ENCODE results near the gene PIK3CB.
"Not testable (repeated sequence)": the region's sequence is repeated elsewhere in the genome, so short reads cannot be mapped to it uniquely, and the experiment has no call there.

The PIK3CB gene

DNA sequence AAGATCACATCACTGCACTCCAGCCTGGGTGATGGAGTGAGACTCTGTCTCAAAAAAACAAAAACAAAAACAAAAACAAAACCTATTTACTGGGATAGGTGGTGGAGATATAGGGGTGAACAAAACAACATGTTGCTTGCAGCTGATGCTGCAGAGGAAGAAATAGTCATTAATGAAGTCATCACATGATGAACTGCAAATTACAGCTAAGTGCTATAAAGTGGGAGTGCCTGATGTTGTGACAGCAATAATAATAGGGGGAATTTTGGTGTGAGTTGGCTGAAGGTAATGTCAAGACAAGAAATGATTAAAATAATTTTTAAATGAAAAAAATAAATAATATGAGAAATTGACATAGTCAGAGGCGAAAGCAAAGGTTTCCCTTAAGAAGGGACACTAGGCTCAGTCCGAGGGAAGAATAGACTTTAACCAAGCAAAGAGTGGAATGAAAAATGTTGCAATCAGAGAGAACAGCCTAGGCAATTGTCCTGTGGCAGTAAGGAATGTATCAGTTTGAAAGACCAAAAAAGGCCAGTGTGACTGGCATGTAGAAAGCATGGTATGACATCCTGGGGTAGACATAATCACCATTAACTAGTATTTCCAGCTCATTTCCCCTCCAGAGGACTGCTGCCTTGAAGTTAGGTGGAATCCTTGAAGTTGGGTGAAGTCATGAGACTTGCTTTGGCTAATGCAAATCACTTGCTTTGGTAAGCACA, 14.7 kb upstream of the PIK3CB start:
- DNase-seq, result no peak

DNA sequence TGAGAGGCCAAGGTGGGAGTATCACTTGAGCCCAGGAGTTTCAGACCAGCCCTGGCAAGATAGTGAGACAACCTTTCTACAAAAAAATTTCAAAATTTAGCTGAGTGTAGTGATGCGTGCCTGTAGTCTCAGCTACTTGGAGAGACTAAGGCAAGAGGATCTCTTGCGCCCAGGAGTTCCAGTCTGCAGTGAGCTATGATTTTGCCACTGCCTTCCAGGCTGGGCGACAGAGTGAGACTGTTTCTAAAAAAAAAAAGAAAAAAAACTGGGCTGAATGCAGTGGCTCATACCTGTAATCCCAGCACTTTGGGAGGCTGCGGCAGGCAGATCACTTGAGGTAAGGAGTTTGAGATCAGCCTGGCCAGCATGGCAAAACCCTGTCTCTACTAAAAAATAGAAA, 14.0 kb upstream of the PIK3CB start:
- in situ Hi-C loops (cut with HindIII; ENCODE audit: low pct_ligation_motif_present, low pct_unique_long_range_greater_than_20kb, low sequenced_read_pairs), result no loop called here
- no peak for DNase-seq

More for the DNA sequence above, 14.7 kb upstream of the PIK3CB start:
- in situ Hi-C loops (cut with HindIII; ENCODE audit: low pct_ligation_motif_present, low pct_unique_long_range_greater_than_20kb, low sequenced_read_pairs), result no loop called here

DNA sequence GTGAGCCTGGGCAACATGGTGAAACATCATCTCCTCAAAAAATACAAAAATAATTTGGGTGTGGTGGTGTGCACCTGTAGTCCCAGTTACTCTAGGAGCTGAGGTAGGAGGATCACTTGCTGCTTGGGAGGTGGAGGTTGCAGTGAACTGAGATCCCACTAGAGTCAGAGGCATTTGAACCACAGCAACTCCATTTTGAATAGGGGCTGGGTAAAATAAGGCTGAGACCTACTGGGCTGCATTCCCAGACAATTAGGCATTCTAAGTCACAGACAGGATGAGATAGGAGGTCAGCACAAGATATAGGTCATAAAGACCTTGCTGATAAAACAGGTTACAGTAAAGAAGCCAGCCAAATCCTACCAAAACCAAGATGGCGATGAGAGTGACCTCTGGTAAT, 12.1 kb upstream of the PIK3CB start:
- in situ Hi-C loops (cut with HindIII; ENCODE audit: low pct_ligation_motif_present, low pct_unique_long_range_greater_than_20kb, low sequenced_read_pairs), result not testable (repeated sequence)

DNA sequence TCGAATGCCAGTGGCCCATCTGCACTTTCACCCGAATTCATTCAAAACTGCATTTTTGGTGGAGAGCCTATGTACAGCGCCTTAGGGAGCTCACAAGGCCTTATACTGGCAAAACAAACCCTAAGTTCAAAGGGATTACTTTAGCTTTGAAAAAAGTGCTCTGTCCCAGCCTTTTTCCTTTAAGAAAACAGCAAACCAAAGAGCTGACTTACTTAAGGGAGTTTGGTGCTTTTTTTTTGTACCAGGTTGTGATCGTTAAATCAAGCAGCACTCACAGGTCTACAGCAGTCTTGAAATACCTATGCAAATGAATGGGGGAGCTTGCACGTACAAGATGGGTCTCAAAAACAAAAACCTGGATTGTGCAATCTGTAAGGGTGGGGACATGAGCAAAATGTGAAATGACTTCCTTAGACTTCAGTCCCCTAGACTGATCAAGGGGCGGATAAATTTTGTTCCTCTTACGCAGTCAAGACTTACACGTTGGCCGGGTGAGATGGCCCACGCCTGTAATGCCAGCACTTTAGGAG, 11.6 kb upstream of the PIK3CB start:
- in situ Hi-C loops (cut with HindIII; ENCODE audit: low pct_ligation_motif_present, low pct_unique_long_range_greater_than_20kb, low sequenced_read_pairs), result no loop called here
- DNase-seq, result no peak

More for the DNA sequence above, 12.1 kb upstream of the PIK3CB start:
- DNase-seq, result not testable (repeated sequence)

DNA sequence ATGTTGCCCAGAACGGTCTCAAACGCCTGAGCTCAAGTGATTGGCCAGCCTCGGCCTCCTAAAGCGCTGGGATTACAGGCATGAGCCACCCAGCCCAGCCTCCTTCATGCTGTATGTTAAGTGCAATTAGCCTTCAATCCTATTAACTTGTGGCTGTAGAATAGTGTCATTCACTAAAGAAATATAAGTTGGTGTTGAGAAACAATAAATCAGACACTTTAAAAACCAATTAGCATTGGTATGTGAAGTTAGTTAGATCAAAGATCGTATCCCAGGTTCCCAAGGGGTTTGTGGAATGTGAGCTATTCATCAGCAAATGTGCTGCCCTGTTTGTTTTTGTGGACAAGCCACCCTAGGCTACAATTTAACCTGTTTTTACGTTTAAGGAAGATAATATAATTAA, 11.0 kb upstream of the PIK3CB start:
- no peak for DNase-seq
- in situ Hi-C loops (cut with HindIII; ENCODE audit: low pct_ligation_motif_present, low pct_unique_long_range_greater_than_20kb, low sequenced_read_pairs), result no loop called here

DNA sequence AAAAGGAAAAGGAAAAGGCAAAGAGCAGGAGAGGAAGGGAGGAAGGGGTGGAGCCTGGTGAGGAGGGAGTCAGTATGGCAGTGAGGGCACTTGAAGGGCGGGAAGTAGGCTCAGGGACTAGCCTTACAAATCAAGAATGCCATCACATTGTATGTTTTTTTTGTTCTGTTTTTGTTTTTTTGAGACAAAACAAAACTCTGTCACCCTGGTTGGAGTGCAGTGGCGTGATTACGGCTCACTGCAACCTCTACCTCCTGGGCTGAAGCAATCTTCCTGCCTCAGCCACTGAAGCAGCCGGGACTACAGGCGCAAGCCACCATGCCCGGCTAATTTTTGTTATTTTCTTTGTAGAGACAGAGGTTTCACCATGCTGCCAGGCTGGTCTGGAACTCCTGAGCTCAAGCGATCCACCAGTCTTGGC, 10.5 kb upstream of the PIK3CB start:
- DNase-seq, result no peak
- in situ Hi-C loops (cut with HindIII; ENCODE audit: low pct_ligation_motif_present, low pct_unique_long_range_greater_than_20kb, low sequenced_read_pairs), result no loop called here

DNA sequence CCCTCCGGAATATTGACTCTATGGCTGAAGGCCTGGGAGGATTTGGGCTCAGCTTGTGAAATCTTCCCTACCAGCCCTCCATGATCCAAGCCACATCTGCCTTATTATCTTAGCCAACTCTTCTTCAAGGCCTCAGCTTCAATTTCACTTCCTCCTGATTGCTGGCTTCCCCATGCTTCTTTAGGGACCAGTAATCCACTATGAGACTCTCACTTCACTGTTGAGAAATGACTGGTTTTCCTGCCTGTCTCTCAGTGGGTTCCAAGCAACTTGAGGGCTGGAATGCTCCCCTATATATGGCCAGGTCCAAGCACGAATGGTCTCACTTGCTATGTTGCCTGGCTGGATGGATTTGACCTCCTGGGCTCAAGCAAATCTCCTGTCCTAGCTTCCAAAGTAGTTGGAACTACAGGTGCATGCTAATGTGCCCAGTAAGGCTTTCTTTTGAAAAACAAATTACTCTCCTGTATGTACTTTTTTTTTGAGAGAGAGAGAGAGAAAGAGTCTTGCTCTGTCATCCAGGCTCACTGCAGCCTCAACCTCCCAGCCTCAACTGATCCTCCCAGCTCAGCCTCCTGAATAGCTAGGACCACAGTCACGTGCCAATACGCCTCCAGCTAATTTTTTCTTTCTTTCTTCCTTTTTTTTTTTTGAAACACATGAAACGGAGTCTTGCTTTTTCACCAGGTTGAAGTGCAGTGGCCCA, 7.9 kb upstream of the PIK3CB start:
- no peak for DNase-seq
- in situ Hi-C loops (cut with HindIII; ENCODE audit: low pct_ligation_motif_present, low pct_unique_long_range_greater_than_20kb, low sequenced_read_pairs), result no loop called here

DNA sequence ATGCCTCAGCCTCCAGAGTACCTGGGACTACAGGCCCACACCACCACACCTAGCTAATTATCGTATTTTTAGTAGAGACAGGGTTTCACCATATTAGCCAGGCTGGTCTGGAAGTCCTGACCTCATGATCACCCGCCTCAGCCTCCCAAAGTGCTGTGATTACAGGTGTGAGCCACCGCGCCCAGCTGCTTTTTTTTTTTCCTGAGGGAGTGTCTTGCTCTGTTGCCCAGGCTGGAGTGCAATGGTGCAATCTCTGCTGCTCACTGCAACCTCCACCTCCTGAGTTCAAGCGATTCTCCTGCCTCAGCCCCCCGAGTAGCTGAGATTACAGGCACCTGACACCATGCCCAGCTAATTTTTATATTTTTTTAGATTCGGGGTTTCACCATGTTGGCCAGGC, 3.7 kb upstream of the PIK3CB start:
- in situ Hi-C loops (cut with HindIII; ENCODE audit: low pct_ligation_motif_present, low pct_unique_long_range_greater_than_20kb, low sequenced_read_pairs); DNase-seq: not testable (repeated sequence)

DNA sequence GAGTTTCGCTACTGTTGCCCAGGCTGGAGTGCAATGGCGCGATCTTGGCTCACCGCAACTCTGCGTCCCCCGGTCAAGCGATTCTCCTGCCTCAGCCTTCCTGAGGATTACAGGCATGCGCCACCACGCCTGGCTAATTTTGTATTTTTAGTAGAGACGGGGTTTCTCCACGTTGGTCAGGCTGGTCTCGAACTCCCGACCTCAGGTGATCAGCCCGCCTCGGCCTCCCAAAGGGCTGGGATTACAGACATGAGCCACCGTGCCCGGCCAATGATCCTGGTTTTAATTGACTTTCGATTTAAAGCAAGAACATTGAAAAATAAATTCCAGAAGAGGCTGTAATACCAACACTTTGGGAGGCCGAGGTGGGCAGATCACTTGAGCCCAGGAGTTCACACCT, 1.1 kb upstream of the PIK3CB start:
- in situ Hi-C loops (cut with HindIII; ENCODE audit: low pct_ligation_motif_present, low pct_unique_long_range_greater_than_20kb, low sequenced_read_pairs); DNase-seq: not testable (repeated sequence)

DNA sequence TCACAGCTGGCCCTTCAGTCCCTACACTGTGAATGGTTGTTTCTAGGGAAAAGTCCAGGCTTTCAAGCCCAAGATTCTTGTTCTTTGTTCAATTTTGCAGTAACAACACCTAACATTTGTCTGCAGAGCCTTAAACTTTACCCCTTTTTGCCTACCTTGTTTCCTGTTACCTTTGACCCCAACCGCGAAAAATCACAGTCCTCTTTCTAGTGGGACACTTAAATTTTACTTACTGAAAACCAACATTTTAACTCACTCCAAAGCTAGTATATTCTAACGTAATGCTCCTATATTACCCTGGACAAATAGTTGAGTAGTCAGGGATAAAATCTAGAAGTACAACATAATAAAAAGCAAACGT, 649 bp upstream of the PIK3CB start:
- no peak for DNase-seq
- in situ Hi-C loops (cut with HindIII; ENCODE audit: low pct_ligation_motif_present, low pct_unique_long_range_greater_than_20kb, low sequenced_read_pairs), result no loop called here

DNA sequence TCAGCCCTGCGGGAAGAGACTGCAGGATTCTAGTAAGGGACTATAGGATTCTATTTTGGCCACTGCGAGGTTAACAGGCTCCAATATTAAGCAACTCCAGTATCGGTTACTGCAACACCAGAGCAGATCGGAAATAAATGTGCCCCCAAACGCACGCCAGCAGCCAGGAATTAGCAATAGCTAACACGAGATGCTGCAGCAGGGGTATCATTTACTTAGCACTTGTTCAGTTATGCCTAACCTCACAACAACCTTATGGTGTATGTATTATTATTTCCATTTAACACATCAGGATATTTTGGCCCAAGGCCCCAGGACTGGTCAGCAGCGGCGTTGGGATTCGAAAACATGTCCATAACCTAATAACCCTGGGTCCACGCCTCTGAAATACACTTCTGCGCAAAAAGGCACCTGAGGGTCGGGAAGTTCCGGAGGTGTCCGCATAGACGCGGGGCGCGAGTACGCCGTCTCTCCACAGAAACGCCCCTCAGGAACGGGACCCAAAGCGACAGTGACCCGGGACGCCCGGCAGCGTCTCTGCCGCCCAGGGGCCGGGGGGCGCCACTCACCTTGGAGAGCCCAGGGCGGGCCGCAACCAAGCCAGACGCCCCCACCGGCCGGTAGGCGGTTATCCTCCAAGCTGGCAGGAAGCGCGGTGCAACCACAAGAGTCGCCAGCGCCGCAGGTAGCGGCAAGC, 681 bp downstream of the PIK3CB start:
- DNase-seq, result peak; percentile 37
- in situ Hi-C loops (cut with HindIII; ENCODE audit: low pct_ligation_motif_present, low pct_unique_long_range_greater_than_20kb, low sequenced_read_pairs), result no loop called here

DNA sequence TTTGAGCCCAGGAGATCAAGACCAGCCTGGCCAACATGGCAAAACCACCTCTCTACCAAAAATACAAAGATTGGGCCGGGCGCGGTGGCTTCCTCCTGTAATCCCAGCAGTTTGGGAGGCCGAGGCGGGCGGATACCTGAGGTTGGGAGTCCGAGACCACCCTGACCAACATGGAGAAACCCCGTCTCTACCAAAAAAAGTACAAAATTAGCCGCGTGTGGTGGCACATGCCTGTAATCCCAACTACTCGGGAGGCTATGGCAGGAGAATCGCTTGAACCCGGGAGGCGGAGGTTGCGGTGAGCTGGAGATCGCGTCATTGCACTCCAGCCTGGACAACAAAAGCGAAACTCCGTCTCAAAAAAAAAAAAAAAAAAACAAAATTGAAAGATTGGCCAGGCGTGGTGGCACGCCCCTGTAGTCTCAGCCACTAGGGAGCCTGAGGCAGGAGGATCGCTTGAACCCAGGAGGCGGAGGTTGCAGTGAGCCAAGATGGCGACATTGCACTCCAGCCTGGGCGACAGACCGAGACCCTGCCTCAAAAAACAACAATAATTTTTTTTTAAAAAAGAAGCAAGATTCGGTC, 2.2 kb downstream of the PIK3CB start:
- DNase-seq; in situ Hi-C loops (cut with HindIII; ENCODE audit: low pct_ligation_motif_present, low pct_unique_long_range_greater_than_20kb, low sequenced_read_pairs): not testable (repeated sequence)

DNA sequence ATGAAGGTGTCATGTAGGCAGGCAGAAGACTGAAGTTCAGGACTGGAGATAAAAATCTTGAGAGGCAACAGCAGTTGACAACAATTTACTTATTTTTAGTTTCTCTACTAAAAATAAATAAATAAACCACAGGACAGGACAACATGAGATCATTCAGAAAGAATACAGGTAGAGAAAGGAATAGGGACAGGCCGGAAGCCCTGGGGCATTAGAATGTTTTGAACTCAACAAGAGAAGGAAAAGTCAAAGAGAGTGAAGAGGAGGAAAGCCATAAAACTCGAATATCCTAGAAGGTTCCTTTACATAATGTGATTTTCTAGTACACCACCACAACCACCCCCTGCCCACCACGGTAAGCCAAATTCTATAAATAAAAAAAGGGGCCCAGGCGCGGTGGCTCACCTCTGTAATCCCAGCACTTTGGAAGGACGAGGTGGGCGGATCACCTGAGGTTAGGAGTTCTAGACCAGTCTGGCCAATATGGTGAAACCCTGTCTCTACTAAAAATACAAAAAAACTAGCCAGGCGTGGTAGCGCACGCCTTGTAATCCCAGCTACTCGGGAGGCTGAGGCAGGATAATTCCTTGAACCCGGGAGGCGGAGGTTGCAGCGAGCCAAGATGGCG, 4.7 kb downstream of the PIK3CB start:
- DNase-seq, result no peak

DNA sequence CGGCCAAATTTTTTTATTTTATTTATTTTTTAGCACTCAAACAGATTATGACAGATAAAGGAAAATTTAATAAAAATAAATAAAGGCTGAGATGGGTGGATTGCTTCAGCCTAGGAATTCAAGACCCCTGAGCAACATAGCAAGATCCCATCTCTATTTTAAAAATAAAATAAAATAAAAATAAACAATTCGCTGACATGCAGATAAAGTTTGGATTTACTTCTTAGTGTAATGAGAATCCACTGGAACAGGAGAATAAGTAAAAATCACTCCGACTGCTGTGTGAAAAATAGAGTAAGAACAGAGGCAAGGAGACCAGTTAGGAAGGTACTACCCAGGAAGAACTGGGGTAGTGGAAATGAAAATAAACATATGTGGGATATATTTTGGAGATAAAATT, 5.6 kb downstream of the PIK3CB start:
- in situ Hi-C loops (cut with HindIII; ENCODE audit: low pct_ligation_motif_present, low pct_unique_long_range_greater_than_20kb, low sequenced_read_pairs), result no loop called here

More for the DNA sequence above, 4.7 kb downstream of the PIK3CB start:
- in situ Hi-C loops (cut with HindIII; ENCODE audit: low pct_ligation_motif_present, low pct_unique_long_range_greater_than_20kb, low sequenced_read_pairs), result no loop called here

DNA sequence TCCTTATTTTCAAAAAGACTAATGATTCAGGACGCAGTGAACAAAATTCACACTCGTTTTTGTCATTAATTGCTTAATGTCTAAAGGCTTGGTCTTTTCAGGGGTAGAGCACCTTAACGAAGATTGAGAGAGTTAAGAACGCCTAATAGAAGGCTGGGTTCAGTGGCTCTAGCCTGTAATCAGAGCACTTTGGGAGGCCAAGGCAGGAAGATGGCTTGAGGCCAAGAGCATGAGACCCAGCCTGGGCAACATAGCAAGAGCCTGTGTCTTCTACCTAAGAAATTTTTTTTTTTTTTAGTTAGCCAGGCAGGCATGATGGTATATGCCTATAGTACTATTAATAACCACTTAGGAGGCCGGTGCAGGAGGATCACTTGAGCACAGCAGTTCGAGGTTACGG, 7.5 kb downstream of the PIK3CB start:
- in situ Hi-C loops (cut with HindIII; ENCODE audit: low pct_ligation_motif_present, low pct_unique_long_range_greater_than_20kb, low sequenced_read_pairs), result no loop called here
- no peak for DNase-seq

More for the DNA sequence above, 5.6 kb downstream of the PIK3CB start:
- no peak for DNase-seq

DNA sequence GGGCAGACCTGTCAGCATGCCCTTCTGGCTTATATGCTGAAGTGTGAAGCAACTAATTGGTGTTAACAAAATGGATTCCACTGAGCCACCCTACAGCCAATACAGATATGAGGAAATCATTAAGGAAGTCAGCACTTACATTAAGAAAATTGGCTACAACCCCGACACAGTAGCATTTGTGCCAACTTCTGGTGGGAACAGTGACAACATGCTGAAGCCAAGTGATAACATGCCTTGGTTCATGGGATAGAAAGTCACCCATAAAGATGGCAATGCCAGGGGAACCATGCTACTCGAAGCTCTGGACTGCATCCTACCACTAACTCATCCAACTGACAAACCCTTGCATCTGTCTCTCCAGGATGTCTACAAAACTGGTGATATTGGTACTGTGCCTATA, 9.4 kb downstream of the PIK3CB start:
- in situ Hi-C loops (cut with HindIII; ENCODE audit: low pct_ligation_motif_present, low pct_unique_long_range_greater_than_20kb, low sequenced_read_pairs), result no loop called here

DNA sequence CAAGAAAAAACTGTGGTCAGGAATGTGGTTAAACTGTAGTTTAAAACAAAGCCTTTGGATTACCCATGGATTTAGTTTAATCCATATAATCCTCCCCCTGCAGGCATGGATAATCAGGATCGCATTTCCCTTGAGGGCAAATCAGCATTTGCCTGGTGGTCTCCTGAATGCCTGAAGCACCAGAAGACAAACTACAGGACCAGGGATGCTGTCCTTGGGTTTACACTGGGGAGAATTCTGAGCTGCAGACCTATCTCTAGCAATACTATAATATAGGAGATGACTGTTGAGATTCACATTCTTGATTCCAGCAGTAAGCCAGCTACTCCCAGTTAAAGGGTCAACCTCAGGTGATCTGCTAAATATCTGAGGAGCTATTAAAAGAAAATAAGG, 10.6 kb downstream of the PIK3CB start:
- in situ Hi-C loops (cut with HindIII; ENCODE audit: low pct_ligation_motif_present, low pct_unique_long_range_greater_than_20kb, low sequenced_read_pairs), result no loop called here
- no peak for DNase-seq

More for the DNA sequence above, 9.4 kb downstream of the PIK3CB start:
- no peak for DNase-seq

DNA sequence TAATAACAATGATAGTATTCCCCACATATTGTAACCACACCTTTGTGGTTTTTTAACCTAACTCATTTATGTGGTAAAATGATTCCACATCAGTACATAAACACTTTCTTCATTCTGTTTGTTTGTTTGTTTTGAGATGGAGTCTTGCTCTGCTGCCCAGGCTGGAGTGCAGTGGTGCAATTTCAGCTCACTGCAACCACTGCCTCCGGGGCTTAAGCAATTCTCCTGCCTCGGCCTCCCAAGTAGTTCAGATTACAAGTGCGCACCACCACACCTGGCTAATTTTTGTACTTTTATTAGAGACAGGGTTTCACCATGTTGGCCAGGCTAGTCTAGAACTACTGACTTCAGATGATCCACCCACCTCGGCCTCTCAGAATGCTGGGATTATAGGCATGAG, 14.3 kb downstream of the PIK3CB start:
- in situ Hi-C loops (cut with HindIII; ENCODE audit: low pct_ligation_motif_present, low pct_unique_long_range_greater_than_20kb, low sequenced_read_pairs); DNase-seq: not testable (repeated sequence)

Measured in ACHN (cell line).